Forelimb muscle (tissue), 1 donor: Measurements from ENCODE around the gene LBP. TPM values are rescaled to one million over a fixed set of nuclear protein-coding genes. Genes with fewer than 3 reads are reported as not detected.
"Not testable (repeated sequence)": the region's sequence is repeated elsewhere in the genome, so short reads cannot be mapped to it uniquely, and the experiment has no call there.

Experiments used
- DNase-seq: peaks from one replicate; pipeline ENCODE4 v3.0.0-alpha.2; 2013; ENCODE audit warnings: low read depth
- polyA plus RNA-seq: library from polyadenylated mRNA; unstranded; fragments of 120-200 nt; gene quantifications from one replicate; pipeline ENCODE4 v1.2.1, GENCODE V29; 2013; ENCODE audit not compliant: insufficient read length

The LBP gene
- polyA plus RNA-seq, 1 donor, result not detected

DNA sequence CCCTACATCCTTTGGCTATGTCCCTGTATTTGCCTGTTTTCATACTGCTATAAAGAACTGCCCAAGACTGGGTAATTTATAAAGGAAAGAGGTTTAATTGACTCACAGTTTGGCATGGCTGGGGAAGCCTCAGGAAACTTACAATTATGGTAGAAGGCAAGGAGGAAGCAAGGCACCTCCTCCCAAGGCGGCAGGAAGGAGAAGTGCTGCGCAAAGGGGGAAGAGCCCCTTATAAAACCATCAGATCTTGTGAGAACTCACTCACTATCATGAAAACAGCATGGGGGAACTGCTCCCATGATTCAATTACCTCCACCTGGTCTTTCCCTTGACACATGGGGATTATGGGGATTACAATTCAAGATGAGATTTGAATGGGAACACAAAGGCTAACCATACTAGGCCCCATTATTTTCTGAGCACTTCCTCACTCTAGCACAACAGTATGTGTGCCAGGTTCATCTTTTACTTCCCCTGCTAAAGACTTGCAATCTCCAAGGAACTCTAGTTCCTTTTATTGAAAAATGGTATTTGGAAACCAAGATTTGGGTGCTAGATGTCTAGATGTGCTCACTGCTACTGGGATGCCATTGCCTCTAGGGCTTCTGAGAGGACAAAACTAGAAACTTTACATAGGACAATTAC is 49.6 kb downstream of the LBP start:
- not testable (repeated sequence) for DNase-seq

DNA sequence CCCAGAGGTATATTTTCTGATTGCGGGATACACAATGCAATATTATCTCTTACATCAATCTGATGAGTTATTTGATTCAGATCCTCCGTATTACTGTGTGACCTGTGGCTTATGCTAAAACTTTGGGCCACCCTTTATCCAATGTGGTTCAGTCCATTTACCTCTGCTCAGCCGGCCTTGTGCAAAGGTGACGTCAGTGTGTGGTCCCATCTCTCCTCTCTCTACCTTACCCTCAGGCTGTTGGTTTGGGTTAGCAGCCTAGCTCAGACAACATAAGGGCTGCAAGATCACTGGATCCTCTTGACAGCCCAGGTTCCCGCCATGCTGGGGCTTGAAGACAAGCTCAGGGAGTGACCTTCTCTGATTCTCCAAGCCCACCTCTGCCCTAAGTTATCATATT is 55.8 kb downstream of the LBP start:
- DNase-seq, result no peak

DNA sequence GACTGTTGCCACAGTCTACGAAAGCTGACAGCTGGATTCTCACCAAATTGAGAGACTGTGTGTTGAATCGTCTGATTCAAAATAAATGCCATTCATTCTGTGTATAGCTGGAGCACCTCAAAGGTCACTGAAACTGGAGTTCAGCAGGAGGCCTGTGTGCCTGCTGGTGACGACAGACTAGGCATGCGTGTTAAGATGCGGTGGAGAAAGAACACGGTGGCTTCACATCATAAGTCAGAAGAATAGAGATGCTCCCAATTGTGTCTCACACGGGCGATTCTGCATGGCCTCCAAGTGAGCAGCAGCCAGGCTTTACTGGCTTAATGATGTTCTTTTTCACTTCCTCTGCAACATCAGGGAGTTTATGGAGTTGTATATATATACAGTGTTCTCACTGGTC is 56.5 kb downstream of the LBP start:
- DNase-seq, result no peak

DNA sequence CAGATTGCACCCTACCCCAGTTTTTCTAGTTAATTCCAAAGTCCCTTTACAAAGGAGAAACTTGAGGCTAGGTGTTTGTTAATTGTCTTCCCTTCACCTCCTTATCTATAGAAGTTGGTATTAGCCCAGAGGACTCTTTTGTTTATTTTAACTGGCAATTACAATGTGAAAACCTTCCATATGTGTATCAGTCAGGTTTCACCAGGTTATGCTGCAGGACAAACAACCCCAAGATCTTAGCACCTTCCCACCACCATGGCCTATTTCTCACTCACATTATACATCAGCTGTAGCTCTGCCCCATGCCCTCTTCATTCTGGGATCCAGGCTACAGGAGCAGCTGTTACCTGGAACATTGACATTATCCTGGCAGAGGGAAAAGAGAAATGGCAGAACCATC is 57.7 kb downstream of the LBP start:
- no peak for DNase-seq

DNA sequence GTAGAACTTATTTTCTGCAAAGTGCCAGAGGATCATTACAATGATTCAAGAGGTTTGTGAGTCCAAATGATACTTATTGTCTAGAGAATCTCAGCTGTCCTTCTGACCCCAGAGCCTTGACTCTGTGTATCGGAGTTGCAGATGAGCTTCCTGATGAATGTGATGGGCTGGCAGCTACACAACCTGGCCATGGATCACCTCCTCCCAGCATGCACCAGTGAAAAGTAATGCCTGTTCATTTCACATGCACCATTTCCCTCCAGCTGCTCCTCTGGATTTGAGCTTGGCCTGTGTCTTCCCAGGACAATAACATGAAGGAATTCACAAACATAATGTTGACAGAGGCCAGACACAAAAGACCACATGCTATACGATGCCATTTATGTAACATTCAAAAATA is 58.9 kb downstream of the LBP start:
- no peak for DNase-seq

DNA sequence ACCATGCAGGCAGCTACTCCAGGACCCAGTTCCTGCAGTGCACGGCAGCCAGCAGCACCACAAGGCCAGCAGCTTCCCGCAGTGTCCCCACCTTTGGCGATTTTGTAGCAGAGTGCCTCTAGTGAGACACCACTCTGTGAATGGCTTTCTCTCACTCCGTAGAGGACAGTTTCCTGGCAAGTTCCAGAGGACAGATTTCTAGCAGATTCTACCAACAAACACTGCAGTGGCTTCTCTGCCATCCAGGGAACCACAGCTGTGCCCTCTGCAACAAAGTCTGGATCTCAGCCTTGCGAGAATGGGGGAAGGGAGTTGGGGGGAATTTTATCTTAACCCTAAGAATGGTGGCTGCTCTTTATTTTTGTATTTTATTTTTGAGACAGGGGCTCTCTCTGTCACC is 60.2 kb downstream of the LBP start:
- no peak for DNase-seq

DNA sequence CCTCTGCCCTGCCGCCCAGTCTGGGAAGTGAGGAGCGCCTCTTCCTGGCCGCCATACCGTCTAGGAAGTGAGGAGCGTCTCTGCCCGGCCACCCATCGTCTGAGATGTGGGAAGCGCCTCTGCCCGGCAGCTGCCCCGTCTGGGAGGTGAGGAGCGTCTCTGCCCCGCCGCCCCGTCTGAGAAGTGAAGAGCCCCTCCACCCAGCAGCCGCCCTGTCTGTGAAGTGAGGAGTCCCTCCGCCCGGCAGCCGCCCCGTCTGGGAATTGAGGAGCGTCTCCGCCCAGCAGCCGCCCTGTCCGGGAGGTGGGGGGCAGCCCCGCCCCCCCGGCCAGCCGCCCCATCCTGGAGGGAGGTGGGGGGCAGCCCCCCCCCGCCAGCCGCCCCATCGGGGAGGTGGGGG is 61.0 kb downstream of the LBP start:
- no peak for DNase-seq

DNA sequence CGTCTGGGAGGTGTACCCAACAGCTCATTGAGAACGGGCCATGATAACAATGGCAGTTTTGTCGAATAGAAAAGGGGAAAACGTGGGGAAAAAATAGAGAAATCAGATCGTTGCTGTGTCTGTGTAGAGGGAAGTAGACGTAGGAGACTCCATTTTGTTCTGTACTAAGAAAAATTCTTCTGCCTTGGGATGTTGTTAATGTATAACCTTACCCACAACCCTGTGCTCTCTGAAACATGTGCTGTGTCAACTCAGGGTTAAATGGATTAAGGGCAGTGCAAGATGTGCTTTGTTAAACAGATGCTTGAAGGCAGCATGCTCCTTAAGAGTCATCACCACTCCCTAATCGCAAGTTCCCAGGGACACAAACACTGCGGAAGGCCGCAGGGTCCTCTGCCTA is 61.5 kb downstream of the LBP start:
- DNase-seq, result not testable (repeated sequence)

DNA sequence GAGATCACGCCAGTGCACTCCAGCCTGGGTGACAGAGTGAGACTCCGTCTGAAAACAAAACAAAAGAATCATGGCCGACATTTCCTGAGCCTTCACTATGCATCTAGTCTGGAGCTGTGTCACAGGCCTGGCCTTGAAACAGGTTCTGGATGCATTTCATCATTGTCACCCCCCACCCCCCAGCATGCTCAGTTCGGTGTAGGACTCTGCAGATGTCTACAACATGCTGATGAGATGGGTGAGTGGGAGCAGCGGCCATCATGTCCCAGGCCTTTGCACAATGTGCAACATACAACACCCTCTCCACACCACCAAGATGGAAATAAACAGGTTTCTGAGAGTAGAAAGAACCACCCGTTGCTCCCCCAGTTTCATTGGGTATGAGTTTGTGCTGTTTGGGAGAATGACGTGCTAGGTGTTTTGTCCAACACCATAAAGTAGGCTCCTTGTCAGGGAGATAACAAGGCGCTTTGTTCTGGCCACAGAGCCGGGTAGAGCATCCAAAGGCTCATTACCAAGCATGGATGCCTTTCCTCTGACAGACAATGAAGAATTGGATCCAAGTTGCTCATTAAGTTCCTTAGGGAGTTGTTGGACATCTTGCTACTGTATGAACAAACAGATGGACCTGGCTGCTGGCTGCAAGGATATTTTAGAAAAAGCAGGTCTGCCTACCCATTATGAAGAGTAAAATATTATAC is 66.7 kb downstream of the LBP start:
- DNase-seq, result no peak

DNA sequence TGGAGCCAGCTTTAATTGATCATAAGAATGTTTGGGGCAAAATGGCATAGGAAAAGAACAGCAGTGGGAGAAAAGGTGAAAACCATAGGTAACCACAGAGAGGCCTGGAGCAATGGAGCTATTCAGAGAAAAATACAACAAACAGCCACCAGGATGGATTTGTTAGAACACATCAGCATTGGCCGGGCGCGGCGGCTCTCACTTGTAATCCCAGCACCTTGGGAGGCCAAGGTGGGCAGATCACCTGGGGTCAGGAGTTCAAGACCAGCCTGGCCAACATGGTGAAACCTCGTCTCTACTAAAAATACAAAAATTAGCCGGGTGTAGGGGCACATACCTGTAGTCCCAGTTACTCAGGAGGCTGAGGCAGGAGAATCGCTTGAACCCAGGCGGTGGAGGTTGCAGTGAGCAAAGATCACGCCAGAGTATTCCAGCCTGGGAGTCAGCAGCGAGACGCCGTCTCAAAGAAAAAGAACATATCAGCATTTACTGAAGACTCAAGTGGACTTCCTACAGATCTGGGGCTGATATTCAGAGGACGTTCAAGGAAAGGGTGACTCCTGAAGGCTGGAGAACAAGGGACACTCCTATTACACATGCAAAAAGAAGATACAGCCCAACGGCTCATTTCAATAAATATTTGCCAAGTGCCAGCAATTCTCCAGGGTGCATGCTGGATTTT is 68.6 kb downstream of the LBP start:
- no peak for DNase-seq

DNA sequence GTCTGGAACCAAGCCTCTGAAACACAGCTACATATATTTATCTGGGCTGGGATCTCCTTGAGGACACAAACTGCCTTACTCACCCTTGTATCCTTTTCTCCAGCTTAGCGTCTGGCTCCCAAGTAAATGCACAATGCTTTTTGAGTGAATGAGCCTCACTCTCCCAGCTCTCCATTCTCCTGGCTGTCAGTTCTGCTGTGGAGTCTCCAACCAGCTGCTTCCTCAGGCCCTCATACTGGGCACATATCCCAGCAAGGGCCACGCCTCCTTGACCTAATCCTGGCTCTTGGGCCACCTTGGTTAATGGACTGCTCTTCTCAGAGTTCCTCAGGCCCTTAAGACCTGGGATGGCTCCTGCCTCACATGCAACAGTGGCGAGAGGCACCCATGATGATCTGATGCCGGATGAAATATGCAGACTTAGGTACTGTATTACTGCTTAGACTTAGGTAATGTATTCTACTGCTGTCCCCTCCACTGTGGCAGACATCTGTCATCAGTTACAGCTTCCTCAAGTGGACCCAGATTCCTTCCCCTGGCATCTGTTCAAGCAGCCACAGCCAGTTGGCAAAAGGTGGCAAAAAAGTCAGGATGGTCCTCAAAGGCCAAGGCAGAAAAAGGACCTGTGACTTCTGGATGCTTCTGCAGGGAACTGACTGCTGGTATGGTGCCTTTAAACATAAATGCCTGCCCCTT is 72.4 kb downstream of the LBP start:
- DNase-seq, result peak; percentile 35

DNA sequence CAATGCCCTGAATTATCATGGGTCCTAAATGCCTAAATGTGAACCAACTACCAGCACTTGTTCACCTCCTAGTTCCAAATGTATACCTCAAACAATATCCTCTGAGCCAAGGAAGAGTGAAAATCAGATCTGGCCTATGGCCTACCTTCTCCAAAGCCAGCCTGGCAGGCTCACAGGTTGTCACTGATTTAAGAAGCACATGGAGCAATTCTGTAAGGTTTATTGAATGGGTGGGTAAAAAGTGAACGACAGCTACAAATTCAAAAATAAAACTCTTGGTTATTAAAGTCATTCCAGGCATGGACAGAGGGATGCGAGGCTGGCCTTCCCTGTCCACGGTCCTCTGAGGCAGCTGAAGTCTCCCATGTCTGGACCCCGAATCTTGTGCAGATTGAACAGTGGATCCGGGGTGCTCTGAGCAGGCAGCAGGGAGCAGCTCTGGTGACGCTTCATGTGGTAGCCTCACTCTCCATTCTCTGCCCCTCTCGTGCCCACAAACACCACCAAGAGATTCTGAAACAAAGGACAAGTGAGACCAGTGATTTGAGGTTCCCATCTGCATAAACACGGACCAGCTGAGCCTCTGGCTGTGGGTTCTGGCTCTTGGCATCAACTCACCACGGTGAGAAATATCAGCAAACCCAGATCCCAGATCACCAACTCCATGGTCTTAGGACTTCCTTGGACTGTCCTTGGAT is 74.3 kb downstream of the LBP start:
- DNase-seq, result no peak

DNA sequence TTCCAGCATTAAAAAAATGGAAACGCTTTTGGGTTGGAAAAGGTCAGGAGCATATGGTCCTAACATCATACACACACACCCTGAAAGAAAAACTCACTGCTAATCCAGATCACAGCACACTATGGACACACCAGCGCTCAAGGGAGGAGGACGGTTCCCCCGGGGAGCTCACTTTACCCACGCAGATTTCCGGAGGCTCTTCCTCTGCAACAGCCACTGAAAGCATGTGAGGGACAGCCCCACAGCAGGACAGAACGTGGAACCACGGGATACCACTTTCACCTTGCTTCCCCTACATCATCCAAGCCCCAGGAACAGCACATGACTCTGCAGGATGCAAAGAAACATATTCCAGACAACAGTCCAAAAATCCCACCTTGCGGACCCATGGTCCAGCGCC is 75.6 kb downstream of the LBP start:
- no peak for DNase-seq

DNA sequence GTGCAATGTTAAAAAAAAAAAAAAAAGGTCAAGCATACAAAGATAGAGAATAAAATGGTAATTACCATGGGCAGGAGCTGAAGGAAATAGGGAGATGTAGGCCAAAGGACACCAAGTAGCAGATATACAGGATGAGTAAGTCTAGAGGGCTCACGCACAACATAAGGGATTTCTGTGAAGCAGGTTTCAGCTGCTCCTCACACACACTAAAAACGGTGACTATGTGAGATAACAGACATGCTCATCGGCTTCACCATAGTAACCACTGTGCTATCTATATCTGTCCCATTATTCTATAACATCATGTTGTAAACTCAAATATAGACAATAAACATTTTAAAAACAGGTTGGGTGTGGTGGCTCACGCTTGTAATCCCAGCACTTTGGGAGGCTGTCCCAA is 77.3 kb downstream of the LBP start:
- DNase-seq, result no peak

DNA sequence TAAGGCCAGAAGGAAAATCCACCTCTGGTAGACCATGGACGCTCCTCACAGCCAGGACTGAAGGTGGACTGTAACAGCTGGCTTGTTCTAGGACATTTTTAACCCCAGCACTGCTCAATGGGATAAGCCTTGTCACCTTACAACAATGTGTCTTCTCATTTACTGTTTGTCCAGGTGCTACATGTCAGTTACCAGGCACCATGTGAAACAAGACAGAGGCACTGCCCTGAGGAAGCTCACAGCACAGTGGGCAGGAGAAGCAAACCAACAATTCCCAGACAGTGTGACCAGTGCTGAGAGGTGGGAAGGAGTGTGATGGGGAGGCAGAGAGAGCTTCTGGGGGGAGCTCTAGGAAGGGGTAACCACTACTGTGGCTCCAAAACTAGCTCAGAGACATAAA is 78.1 kb downstream of the LBP start:
- DNase-seq, result no peak

DNA sequence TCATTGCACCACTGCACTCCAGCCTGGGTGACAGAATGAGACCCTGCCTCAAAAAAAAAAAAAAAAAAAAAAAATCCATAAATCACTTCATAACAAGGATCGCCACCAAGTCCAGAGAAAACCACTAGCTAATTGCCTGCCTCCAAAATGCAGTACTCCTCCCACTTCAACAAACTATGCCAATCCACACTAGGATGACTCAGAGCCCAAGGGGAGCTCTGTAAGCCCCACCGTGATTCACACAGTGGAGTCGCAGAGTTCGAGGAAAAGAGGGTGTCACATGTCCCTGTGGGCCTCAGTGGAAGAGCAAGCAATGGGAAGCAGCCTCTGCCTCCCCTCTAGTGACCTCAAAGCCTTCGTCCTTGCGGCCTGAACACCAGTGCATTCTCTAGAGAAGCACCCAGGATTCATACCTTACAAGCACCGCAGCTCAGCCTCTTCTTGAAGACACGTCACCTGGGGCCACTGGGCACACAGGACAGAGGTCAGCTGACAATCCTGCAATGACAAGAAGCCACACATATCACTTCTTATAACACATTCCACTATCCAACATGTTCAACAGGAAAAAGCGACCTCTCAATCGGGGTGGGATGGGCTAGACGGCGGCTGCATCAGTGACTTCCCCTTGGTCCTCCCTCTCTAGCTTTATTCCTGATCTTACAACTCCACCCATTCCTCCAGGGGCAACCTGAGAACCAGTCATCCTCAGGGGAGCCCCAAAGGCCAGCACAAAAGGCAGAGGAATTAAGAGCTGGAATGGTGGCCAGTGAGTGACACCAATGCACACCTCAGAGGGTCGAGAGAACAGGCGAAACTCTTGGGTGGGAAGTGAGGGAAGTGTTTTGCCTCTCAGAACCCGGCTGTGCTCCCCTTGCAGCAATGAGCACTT is 80.0 kb downstream of the LBP start:
- DNase-seq, result no peak

Other genes starting within 250 kb of the LBP start
- 13.8 TPM for gene TGM2, start 181.2 kb upstream of the LBP start, polyA plus RNA-seq
- gene KIAA1755, start 85.7 kb upstream of the LBP start, polyA plus RNA-seq, result 8.1 TPM
- gene BPI, start 42.3 kb upstream of the LBP start, polyA plus RNA-seq, result 0.66 TPM
- 35.5 TPM for gene SNHG17, start 88.8 kb downstream of the LBP start, polyA plus RNA-seq
- 20.0 TPM for gene RALGAPB, start 126.4 kb downstream of the LBP start, polyA plus RNA-seq
- not detected for gene ADIG, start 234.7 kb downstream of the LBP start, polyA plus RNA-seq